Measurements from ENCODE around the gene TSPAN11.

GRCh38 chr12:30898846-30899245 lies 27.7 kb upstream of the TSPAN11 start:
- no peak for TF ChIP-seq CTCF (IDR thresholded peaks at IDR 0.05)
- no peak for TF ChIP-seq POLR2A (IDR thresholded peaks at IDR 0.05)
- TF ChIP-seq POLR2AphosphoS5 (IDR thresholded peaks at IDR 0.05; ENCODE audit: insufficient read depth in 1 of 2, low read depth in 1 of 2) = no peak
